Effector memory CD8-positive, alpha-beta T cell (primary cell): ENCODE data around the gene CDH4.

Experiments used
- ATAC-seq: fragments of 150-1000 bp; cut with Tn5 transposase; replicated peaks from 2 replicates; pipeline ENCODE4 v1.10.0; 2021; ENCODE audit warnings: mild to moderate bottlenecking, moderate library complexity
- DNase-seq, 3 experiments: peaks; one replicate each; pipeline ENCODE4 v3.0.0; 2021
- H3K27ac Mint-ChIP-seq, 2 donors: one replicate each; pipeline ENCODE4 v1.8.0; 2022; ENCODE audit warnings: mild to moderate bottlenecking in 2 of 2, mixed read lengths in 2 of 2, moderate library complexity in 2 of 2
- H3K27me3 Mint-ChIP-seq, 2 donors: one replicate each; pipeline ENCODE4 v1.8.0; 2022; ENCODE audit warnings: mixed read lengths in 2 of 2
- H3K36me3 Mint-ChIP-seq: one replicate; pipeline ENCODE4 v1.8.0; 2022; ENCODE audit warnings: mild to moderate bottlenecking, moderate library complexity, mixed read lengths; ENCODE audit not compliant: insufficient read depth
- H3K4me1 Mint-ChIP-seq, 2 donors: one replicate each; pipeline ENCODE4 v1.8.0; 2022; ENCODE audit warnings: low read depth in 2 of 2, mixed read lengths in 2 of 2
- H3K4me3 Mint-ChIP-seq, 2 donors: one replicate each; pipeline ENCODE4 v1.8.0; 2022; ENCODE audit warnings: mild to moderate bottlenecking in 2 of 2, mixed read lengths in 2 of 2, moderate library complexity in 2 of 2
- H3K9me3 Mint-ChIP-seq, 2 donors: one replicate each; pipeline ENCODE4 v1.8.0; 2022; ENCODE audit warnings: mixed read lengths in 2 of 2

CDH4 gene

DNA sequence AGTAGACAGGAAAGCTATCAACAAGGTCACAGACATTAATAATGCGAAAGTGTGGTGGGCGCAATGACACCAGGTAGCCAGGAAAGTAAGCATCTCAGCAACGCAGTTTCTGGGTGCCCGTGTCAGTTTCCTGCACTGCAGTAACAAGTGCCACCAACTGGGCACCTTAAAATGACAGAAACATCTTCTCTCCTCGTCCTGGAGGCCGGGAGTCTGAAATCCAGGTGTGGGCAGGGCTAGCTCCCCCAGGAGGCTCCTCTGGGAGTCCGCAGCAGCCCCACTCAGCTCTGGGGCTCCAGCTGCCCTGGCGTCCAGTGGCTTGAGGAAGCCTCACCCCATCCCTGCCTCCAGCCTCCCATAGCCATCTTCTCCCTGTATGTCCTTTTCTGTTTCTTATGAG is 426.4 kb downstream of the CDH4 start:
- no peaks in the 10 kb centered on the region for H3K36me3 Mint-ChIP-seq
- H3K9me3 Mint-ChIP-seq, result no peaks in the 10 kb centered on the region
- H3K4me1 Mint-ChIP-seq, result no peaks in the 10 kb centered on the region
- ATAC-seq, result no peak
- H3K27ac Mint-ChIP-seq, result no peak overlapping the region
- DNase-seq, result no peak
- no peaks in the 10 kb centered on the region for H3K27me3 Mint-ChIP-seq
- H3K4me3 Mint-ChIP-seq, result no peak overlapping the region

DNA sequence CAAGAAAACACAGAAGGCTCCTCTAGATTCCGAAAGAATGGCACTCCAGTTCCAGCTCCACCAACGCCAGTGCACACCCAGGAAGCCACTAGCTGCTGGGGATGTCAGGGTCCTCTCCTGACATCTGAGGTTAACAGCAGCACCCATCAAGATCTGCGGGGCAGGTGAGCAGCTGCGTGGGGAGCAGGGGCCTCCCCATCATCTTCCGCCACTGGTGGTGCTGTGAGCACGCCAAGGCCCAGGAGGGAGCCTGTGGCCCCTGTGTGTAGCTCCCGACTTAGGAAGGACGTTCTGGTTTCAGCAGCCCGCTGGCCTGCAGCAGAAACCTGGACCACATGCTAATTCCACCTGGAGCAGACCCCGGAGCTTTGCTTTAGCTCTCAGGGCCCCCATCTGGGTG is 427.4 kb downstream of the CDH4 start:
- Mint-ChIP-seq H3K27ac (no peak overlapping the region), H3K9me3 (no peaks in the 10 kb centered on the region), H3K4me1 (no peaks in the 10 kb centered on the region), H3K27me3 (no peaks in the 10 kb centered on the region), H3K4me3 (no peak overlapping the region), H3K36me3 (peaks cover under 1% of the 10 kb centered on the region)
- no peak for DNase-seq
- ATAC-seq, result no peak

DNA sequence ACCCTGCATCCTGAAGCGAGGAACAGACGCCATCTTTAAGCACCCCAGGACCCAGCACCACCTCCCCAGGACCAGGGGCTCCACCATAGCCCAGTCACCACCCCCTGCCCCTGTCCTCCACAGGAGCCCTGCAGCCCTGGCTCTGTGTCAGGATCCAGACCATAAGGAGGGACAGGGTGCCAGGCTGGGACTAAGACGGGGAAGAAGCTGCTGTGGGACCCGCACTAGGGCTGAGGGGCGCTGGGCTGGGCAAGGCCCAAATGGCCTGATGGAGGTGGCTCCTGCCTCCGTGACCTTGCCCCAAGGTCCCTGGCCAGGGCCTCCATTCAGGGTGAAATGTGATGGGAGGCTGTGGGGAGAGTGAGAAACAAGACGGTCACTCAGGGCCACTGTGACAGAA is 428.0 kb downstream of the CDH4 start:
- peaks cover 3% of the 10 kb centered on the region for H3K36me3 Mint-ChIP-seq
- ATAC-seq (no peak), DNase-seq (no peak)
- no peak overlapping the region for H3K27ac Mint-ChIP-seq
- H3K4me1 Mint-ChIP-seq, result peaks cover 0 to 5% of the 10 kb centered on the region in 2 donors
- no peak overlapping the region for H3K4me3 Mint-ChIP-seq
- no peaks in the 10 kb centered on the region for H3K9me3 Mint-ChIP-seq
- H3K27me3 Mint-ChIP-seq, result no peaks in the 10 kb centered on the region

DNA sequence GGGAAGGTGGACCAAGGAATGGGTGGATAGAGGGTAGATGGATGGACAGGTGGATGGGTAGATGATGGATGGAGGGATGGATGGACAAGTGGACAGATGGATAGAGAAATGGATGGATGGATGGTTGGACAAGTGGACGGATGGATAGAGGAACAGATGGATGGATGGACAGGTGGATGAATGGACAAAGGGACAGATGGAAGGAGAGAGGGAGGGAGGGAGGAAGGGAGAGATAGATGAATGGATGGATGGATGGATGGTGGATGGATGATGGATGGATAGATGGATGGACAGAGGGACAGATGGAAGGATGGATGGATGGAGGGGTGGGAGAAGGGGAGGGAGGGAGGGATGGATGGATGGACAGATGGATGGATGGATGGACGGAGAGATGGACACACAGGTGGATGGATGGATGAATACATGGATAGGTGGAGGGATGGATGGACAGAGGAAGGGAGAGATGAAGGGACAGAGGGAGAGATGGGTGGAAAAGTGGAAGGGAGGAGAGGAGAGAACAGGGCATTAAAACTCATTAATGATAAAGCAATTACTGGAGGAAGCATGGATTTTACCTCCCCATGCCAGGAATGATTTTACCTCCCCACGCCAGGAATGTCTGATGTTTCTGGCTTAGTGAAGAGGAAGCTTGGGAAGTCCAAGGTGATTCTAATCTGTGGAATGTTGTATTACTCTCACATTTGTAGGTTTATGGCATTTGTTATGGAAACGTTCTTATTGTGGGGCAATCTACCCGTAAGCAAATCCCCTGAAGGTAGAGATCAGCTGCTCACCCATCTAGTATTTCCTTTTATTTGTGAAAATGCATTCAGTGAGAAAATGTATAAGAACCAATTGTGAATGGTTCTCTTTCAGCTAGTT is 430.3 kb downstream of the CDH4 start:
- Mint-ChIP-seq H3K27ac (no peak overlapping the region), H3K36me3 (peaks cover 3% of the 10 kb centered on the region), H3K4me1 (peaks cover 0 to 5% of the 10 kb centered on the region in 2 donors), H3K27me3 (no peaks in the 10 kb centered on the region), H3K9me3 (no peaks in the 10 kb centered on the region), H3K4me3 (no peak overlapping the region)
- DNase-seq (no peak), ATAC-seq (no peak)

- peaks cover 0 to 5% of the 10 kb centered on the region in 2 donors for H3K4me1 Mint-ChIP-seq
- H3K36me3 Mint-ChIP-seq, result peaks cover 3% of the 10 kb centered on the region
- DNase-seq (no peak), ATAC-seq (no peak)
- no peaks in the 10 kb centered on the region for H3K27me3 Mint-ChIP-seq
- H3K27ac Mint-ChIP-seq, result no peak overlapping the region
- H3K9me3 Mint-ChIP-seq, result no peaks in the 10 kb centered on the region
- H3K4me3 Mint-ChIP-seq, result no peak overlapping the region
Observed at GRCh38 chr20:61682996-61683681, 431.1 kb downstream of the CDH4 start.

DNA sequence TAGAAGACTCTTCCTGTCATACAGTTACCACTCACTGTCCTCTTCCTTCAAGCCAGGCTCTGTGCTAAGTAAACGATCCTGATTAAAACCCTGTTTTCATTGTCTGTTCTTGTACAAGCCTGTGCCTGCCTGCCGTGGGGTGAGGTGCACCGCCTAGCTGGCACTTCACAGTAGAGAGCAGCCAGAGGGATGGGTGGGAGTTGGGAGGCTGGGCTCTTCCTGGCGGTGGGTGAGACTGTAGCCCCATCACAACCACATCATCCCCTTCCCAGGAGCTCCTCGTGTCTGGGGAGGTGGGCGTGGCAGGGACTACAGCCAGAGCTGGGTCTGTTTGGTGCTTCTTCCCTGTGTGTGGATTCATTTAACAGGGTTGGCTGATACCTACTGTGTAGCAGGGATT is 431.7 kb downstream of the CDH4 start:
- no peak for ATAC-seq
- no peak for DNase-seq
- Mint-ChIP-seq H3K27me3 (no peaks in the 10 kb centered on the region), H3K4me1 (peaks cover 0 to 5% of the 10 kb centered on the region in 2 donors), H3K4me3 (no peak overlapping the region), H3K27ac (no peak overlapping the region), H3K36me3 (peaks cover 3% of the 10 kb centered on the region), H3K9me3 (no peaks in the 10 kb centered on the region)

DNA sequence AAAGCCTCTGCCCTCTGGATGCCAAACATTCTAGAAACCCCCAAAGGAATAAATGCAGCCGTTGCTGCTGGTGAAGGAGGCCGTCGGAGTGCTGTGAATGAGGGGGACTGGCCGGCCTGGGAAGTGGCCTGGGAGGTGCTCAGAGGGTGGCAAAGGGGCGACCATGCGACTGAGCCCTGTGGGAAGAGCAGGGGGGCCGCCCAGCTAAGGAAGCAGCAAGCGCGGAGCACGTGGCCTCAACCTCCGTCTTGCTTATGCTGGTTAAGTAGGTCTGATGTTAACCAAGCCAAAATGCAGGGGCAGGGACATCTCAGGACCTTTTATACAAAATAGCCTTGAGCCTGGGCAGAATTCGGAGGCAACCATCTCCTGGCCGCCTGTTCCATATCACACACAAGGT is 432.1 kb downstream of the CDH4 start:
- no peak overlapping the region for H3K4me3 Mint-ChIP-seq
- no peak for DNase-seq
- H3K9me3 Mint-ChIP-seq, result no peaks in the 10 kb centered on the region
- H3K27me3 Mint-ChIP-seq, result peaks cover 0 to 4% of the 10 kb centered on the region in 2 donors
- H3K27ac Mint-ChIP-seq, result no peak overlapping the region
- no peak for ATAC-seq
- H3K4me1 Mint-ChIP-seq, result peaks cover 0 to 5% of the 10 kb centered on the region in 2 donors
- H3K36me3 Mint-ChIP-seq, result peaks cover 3% of the 10 kb centered on the region

DNA sequence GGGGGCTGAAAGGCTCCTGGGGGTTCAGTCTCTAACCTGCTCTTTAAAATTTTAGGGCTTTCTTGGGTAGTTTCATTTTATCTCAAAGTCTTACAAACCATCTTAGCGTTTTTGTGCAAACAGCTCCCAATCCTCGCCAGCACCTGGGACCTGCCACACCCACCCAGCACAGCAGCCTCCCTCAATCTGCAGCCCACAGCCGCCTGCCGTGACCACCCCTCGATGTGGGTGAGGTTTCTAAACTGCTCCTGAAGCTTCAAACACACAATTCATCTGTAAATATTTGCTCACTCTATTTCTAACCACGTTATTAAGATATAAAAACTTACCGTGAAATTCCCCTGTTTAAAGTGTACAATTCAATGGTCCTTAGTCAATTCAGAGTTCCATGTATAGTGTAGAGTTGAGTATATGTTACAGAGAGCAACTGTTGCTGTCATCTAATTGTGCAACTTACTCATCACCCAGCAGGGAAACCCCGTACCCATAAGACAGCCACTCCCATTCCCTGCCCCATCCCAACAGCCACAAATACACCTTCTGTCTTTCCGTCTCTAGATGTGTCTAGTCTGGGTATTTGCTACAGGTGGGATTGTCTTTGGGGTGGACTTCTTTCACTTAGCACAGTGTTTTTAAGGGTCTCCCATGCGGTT is 432.6 kb downstream of the CDH4 start:
- ATAC-seq, result no peak
- H3K9me3 Mint-ChIP-seq, result no peaks in the 10 kb centered on the region
- H3K27ac Mint-ChIP-seq, result no peak overlapping the region
- H3K4me3 Mint-ChIP-seq, result no peak overlapping the region
- DNase-seq, result no peak
- H3K27me3 Mint-ChIP-seq, result peaks cover 0 to 10% of the 10 kb centered on the region in 2 donors
- H3K36me3 Mint-ChIP-seq, result peaks cover 3% of the 10 kb centered on the region
- H3K4me1 Mint-ChIP-seq, result peaks cover 0 to 5% of the 10 kb centered on the region in 2 donors

- Mint-ChIP-seq H3K36me3 (peaks cover 3% of the 10 kb centered on the region), H3K4me3 (no peak overlapping the region), H3K27me3 (peaks cover 0 to 17% of the 10 kb centered on the region in 2 donors), H3K4me1 (peaks cover 0 to 5% of the 10 kb centered on the region in 2 donors), H3K27ac (no peak overlapping the region), H3K9me3 (no peaks in the 10 kb centered on the region)
- ATAC-seq, result no peak
- no peak for DNase-seq
Observed at GRCh38 chr20:61685462-61685861, 433.4 kb downstream of the CDH4 start.

- Mint-ChIP-seq H3K4me3 (no peak overlapping the region), H3K27me3 (peaks cover 0 to 18% of the 10 kb centered on the region in 2 donors), H3K27ac (no peak overlapping the region), H3K36me3 (peaks cover 3% of the 10 kb centered on the region), H3K4me1 (peaks cover 0 to 5% of the 10 kb centered on the region in 2 donors), H3K9me3 (no peaks in the 10 kb centered on the region)
- ATAC-seq, result no peak
- no peak for DNase-seq
Observed at GRCh38 chr20:61686051-61686936, 434.2 kb downstream of the CDH4 start.

DNA sequence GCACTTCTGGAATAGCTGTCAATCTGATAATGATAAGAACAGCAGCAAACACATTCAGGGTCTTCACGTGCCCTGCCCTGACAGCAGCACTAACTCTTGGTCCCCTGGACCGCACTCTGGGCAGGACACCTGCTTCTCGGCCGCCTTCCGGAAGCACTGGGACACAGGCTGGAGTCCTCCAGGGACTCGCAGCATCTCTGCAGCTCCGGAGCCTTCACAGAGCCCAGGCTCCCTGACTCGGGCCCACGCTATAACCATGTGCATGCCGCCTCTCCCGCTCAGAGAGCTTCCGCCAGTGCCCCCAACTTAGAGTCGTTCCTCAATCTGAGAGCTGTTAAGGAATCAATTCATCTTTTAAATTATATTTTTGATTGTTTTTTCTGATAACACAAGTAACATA is 436.4 kb downstream of the CDH4 start:
- H3K9me3 Mint-ChIP-seq, result no peaks in the 10 kb centered on the region

DNA sequence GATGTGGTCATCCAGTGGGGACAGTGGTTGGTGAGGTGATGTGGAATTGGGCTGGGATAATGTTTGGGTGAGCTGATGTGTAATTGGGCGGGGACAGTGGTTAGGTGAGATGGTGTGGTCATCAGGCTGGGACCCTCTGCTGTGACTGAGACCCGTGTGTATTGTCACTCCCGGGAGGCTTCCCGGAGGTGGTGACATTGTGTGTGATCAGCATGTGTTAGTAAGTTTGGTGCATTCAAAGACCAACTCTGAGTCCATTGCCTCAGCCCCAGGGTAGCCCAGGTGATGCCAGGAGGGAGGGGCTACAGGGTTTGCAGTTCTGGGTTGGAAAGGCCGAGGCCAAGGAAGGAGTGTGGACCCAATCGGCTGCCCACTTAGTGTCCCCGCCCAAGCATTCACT is 438.1 kb downstream of the CDH4 start:
- H3K4me3 Mint-ChIP-seq, result no peak overlapping the region
- no peaks in the 10 kb centered on the region for H3K9me3 Mint-ChIP-seq
- H3K36me3 Mint-ChIP-seq, result no peaks in the 10 kb centered on the region
- H3K27ac Mint-ChIP-seq, result no peak overlapping the region
- DNase-seq (no peak), ATAC-seq (no peak)
- no peaks in the 10 kb centered on the region for H3K4me1 Mint-ChIP-seq
- H3K27me3 Mint-ChIP-seq, result peaks cover 0 to 28% of the 10 kb centered on the region in 2 donors

More for the DNA sequence above, 436.4 kb downstream of the CDH4 start:
- no peak for ATAC-seq
- Mint-ChIP-seq H3K4me1 (peaks cover 0 to 5% of the 10 kb centered on the region in 2 donors), H3K4me3 (no peak overlapping the region), H3K36me3 (peaks cover 3% of the 10 kb centered on the region), H3K27me3 (peaks cover 0 to 25% of the 10 kb centered on the region in 2 donors), H3K27ac (no peak overlapping the region)
- no peak for DNase-seq
